Astrocyte of the spinal cord (primary cell): ENCODE data around the gene MPZ.
"Not testable (repeated sequence)": the region's sequence is repeated elsewhere in the genome, so short reads cannot be mapped to it uniquely, and the experiment has no call there.

Experiments used
- DNase-seq: peaks from one replicate; pipeline ENCODE4 v3.0.0; 2011; ENCODE audit warnings: low read depth, low spot score
- H3K4me3 ChIP-seq: 2 replicates; pipeline ENCODE4 v1.5.1; 2011; ENCODE audit warnings: low read depth, mild to moderate bottlenecking, low read length, moderate library complexity
- in situ Hi-C: cut with HindIII; loops from 2 replicates; pipeline ENCODE4 v1.10.0; 2017; ENCODE audit warnings: low sequenced_read_pairs
- TF ChIP-seq, protein P1 (sequence below): IDR thresholded peaks from 2 replicates; pipeline ENCODE4 v1.5.1; 2012; ENCODE audit warnings: low read depth, mild to moderate bottlenecking, low read length, inconsistent platforms

The MPZ gene

DNA sequence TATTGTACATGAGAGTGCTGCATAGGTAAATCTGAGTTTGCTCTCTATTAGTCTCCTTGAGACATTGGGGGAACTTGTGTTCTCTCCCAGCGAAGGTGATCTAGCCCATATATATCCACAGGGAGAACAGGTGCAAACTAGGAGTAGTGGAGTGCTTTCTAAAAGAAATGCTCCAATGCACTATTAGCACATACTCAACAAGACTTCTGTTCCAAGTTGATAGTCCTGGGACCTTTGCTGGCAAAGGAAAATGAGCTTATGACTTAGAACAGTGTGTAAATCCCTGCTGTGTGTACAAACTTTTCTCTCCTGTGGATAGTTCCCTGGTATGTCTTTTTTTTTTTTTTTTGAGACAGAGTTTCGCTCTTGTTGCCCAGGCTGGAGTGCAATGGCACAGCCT is 32.4 kb upstream of the MPZ start:
- no peak overlapping the region for H3K4me3 ChIP-seq
- TF ChIP-seq, protein P1, sequence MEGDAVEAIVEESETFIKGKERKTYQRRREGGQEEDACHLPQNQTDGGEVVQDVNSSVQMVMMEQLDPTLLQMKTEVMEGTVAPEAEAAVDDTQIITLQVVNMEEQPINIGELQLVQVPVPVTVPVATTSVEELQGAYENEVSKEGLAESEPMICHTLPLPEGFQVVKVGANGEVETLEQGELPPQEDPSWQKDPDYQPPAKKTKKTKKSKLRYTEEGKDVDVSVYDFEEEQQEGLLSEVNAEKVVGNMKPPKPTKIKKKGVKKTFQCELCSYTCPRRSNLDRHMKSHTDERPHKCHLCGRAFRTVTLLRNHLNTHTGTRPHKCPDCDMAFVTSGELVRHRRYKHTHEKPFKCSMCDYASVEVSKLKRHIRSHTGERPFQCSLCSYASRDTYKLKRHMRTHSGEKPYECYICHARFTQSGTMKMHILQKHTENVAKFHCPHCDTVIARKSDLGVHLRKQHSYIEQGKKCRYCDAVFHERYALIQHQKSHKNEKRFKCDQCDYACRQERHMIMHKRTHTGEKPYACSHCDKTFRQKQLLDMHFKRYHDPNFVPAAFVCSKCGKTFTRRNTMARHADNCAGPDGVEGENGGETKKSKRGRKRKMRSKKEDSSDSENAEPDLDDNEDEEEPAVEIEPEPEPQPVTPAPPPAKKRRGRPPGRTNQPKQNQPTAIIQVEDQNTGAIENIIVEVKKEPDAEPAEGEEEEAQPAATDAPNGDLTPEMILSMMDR, result no peak
- no peak for DNase-seq
- in situ Hi-C loops, result no loop called here

DNA sequence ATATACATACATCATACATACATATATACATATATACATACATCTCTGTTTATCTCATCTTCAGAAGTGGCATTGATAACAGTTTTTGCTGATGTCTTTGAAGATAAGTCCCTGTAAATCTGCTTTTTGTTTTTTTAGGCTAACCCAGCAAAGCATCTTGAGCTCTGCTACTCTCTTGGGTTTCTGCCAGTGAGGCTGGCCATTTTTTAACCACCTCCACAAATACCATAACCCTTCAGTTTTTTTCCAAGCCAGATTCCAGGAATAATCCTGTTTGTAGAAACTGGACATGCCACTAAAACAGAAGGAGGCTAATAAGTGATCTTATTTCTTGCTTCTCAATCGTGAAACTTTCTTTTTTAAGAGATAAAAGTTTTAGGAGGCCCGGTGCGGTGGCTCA is 26.0 kb upstream of the MPZ start:
- in situ Hi-C loops, result no loop called here
- TF ChIP-seq, protein P1, result no peak
- peak; percentile 3 for DNase-seq
- H3K4me3 ChIP-seq, result no peak overlapping the region

DNA sequence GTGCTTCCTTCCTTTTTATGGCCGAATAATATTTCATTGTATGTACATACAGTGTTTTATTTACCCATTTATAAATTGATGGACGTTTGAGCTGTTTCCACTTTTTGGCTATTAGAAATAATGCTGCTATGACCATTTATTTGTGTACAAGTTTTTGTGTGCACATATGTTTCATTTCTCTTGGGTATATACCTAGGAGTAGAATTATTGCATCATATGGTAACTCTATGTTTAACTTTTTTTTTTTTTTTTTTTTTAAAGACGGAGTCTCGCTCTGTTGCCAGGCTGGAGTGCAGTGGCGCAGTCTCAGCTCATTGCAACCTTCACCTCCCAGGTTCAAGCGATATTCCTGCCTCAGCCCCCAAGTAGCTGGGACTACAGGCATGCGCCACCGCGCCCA is 23.4 kb upstream of the MPZ start:
- DNase-seq, result no peak
- TF ChIP-seq, protein P1, result no peak
- in situ Hi-C loops, result no loop called here
- no peak overlapping the region for H3K4me3 ChIP-seq

DNA sequence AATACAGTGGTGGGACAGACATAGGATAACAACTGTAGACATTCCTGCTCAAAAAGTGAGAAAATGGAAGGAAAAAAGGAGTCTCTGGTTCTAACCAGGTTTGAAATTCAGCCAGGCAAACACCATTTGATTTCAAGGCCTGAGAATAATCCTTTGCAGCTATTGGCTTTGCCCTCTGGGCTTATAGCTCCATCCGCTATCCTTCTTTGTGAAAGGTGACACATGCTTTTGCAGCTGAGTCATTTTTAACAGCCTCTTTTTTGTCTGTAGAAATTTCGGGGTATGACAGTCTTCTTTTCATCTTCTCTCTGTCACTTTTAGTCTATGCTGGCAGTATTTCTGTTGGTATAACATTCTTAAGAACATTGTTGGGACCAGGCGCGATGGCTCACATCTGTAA is 20.6 kb upstream of the MPZ start:
- in situ Hi-C loops, result no loop called here

DNA sequence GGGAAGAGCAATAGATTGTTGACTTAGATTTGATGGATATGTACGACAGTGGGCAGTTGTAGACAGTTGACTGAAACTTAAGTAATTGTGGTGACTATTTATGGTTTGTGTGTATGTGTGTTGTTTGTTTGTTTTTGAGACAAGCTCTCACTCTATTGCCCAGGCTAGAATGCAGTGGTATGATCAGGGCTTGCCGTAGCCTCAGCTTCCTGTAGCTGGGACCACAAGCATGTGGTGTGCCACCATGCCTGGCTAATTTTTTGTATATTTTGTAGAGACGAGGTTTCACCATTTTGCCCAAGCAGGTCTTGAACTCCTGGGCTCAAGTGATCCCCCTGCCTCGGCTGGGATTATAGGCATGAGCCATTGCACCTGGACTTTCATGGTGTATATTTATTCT is 14.3 kb upstream of the MPZ start:
- DNase-seq, result no peak
- no peak overlapping the region for H3K4me3 ChIP-seq
- in situ Hi-C loops, result no loop called here
- TF ChIP-seq, protein P1, result no peak

More for the DNA sequence above, 20.6 kb upstream of the MPZ start:
- DNase-seq, result no peak
- H3K4me3 ChIP-seq, result no peak overlapping the region
- TF ChIP-seq, protein P1, result no peak

DNA sequence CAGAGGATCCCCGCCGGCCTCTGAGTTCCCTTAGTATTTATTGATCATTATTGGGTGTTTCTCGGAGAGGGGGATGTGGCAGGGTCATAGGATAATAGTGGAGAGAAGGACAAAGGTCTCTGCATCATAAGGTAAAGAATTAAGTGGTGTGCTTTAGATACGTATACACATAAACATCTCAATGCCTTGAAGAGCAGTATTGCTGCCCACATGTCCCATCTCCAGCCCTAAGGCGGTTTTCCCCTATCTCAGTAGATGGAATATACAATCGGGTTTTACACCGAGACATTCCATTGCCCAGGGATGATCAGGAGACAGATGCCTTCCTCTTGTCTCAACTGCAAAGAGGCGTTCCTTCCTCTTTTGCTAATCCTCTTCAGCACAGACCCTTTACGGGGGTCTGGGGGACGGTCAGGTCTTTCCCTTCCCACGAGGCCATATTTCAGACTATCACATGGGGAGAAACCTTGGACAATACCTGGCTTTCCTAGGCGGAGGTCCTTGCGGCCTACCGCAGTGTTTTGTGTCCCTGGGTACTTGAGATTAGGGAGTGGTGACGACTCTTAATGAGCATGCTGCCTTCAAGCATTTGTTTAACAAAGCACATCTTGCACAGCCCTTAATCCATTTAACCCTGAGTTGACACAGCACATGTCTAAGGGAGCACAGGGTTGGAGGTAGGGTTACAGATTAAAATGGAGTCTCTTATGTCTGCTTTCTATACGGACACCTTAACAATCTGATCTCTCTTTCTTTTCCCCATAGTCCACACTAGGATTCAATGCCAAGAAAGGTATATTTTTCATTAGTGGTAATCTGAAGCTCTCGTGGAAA is 6.3 kb upstream of the MPZ start:
- H3K4me3 ChIP-seq, DNase-seq, in situ Hi-C loops: not testable (repeated sequence)

DNA sequence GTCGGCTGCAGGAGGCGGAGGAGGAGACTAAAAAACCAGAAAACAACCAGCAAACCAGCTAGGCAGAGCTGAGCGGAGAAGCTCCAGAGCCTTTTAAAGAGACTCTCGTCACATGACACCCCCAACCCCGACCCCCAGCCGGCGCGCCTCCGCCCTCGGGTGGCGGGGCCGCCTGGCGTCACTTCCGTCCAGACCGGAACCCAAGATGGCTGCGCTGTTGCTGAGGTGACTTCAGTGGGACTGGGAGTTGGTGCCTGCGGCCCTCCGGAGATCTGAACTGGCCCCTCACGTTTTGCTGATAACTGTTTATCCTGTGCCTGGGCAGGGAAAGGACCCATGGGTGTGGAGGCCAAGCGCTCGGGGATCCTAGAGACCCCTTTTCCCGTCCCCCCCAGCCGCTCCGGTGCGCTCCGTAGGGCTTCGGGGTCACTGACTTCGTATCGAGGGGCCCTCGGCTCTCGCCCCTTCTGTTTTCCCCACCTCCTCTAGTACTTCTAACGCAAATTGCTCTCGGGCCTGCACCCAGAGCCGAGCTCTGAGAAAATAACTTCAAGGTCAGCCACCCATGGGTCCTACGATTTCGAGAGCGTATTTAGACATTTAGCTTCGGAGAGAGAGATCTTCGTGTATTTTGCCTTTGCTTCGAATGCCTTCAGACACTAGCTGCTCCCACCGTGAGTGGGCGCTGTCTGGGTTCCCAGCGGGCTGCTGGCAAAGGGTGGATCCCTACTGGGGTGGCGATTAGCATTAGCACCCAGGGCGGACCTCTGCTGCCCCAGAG is 4.6 kb upstream of the MPZ start, which contains the start of gene SDHC:
SDHC (plus strand) TSS at position 181 of the 781 bp plus-strand sequence; CDS start at position 206, 25 bp downstream.
- TF ChIP-seq, protein P1, result peak; percentile 65
- H3K4me3 ChIP-seq, result peak within 1 kb of the TSS; percentile 99
- in situ Hi-C loops, result no loop called here
- DNase-seq, result peak; percentile 92
